HUDEP-2 (cell line): Measurements from ENCODE around the gene ZFP91.

ENCODE experiments used
- DNase-seq, 76 experiments: peaks; one replicate each; lab custom pipeline; 2025; ENCODE audit not compliant: unreplicated experiment in 76 of 76; lab: John Stamatoyannopoulos, UW

The ZFP91 gene

GRCh38 chr11:58658623-58659022, 79.8 kb downstream of the ZFP91 start:
- no peak for DNase-seq

GRCh38 chr11:58659404-58659803, 80.5 kb downstream of the ZFP91 start:
- DNase-seq: no peak

GRCh38 chr11:58659910-58660570, 81.2 kb downstream of the ZFP91 start:
- DNase-seq: no peak
